Adrenal gland (tissue), 5 donors: Measurements from ENCODE around the gene EML6.

Source experiments
- CTCF ChIP-seq, 6 experiments: fragments of 450-650 bp in 4 of 6; fragments of 200-600 bp in 2 of 6; sonication (generic) in 1 of 6; IDR thresholded peaks; 1 replicate in 5 of 6; 2 replicates in 1 of 6; pipeline versions ENCODE4 v1.5.1 to v1.8.0; 2016 to 2021; ENCODE audit warnings: antibody characterized with exemption in 6 of 6, mild to moderate bottlenecking in 2 of 6, moderate library complexity in 1 of 6
- POLR2A ChIP-seq, 2 donors: fragments of 450-650 bp; IDR thresholded peaks; one replicate each; pipeline ENCODE4 v1.6.1; 2017; ENCODE audit warnings: antibody characterized with exemption in 2 of 2, mild to moderate bottlenecking in 2 of 2, moderate library complexity in 1 of 2
- donor health status: DM: no; HTN: no; CAD: no.

GRCh38 chr2:54950811-54951210 is 227.3 kb downstream of the EML6 start:
- no peak for TF ChIP-seq CTCF (IDR thresholded peaks at IDR 0.05)
- TF ChIP-seq POLR2A (IDR thresholded peaks at IDR 0.05) = no peak
